Ovary (tissue), 9 donors: ENCODE data around the gene BANP. TPM values are rescaled to one million over a fixed set of nuclear protein-coding genes. Genes with fewer than 3 reads are reported as not detected.

Source experiments
- DNase-seq, 5 donors: peaks; one replicate each; pipeline ENCODE4 v3.0.0-alpha.2; 2019 to 2020
- H3K27ac ChIP-seq, 2 donors: fragments of 200-600 bp; one replicate each; pipeline versions ENCODE4 v1.5.1 to v1.8.0; 2019 to 2022
- H3K27me3 ChIP-seq: fragments of 200-600 bp; one replicate; pipeline ENCODE4 v1.8.0; 2022
- H3K36me3 ChIP-seq: fragments of 200-600 bp; sonication (generic); one replicate; pipeline ENCODE4 v1.5.1; 2019
- H3K4me1 ChIP-seq: one replicate; pipeline ENCODE4 v1.8.1; 2013; ENCODE audit warnings: mild to moderate bottlenecking, moderate library complexity; ENCODE audit not compliant: insufficient read depth
- H3K4me3 ChIP-seq: fragments of 200-600 bp; sonication (generic); one replicate; pipeline ENCODE4 v1.5.1; 2017
- H3K9me3 ChIP-seq, 2 donors: fragments of 200-600 bp in 1 of 2; sonication (generic) in 1 of 2; one replicate each; pipeline versions ENCODE4 v1.5.1 to v1.8.1; 2013 to 2019; ENCODE audit warnings: mild to moderate bottlenecking in 1 of 2, moderate library complexity in 1 of 2
- EP300 ChIP-seq: sonication (generic); formaldehyde crosslinking; IDR thresholded peaks from one replicate; pipeline ENCODE4 v1.6.1; 2017; ENCODE audit warnings: antibody characterized with exemption
- POLR2A ChIP-seq: fragments of 450-650 bp; IDR thresholded peaks from one replicate; pipeline ENCODE4 v1.6.1; 2017; ENCODE audit warnings: antibody characterized with exemption, mild to moderate bottlenecking, moderate library complexity
- WGBS, 3 donors: extraction: QIAGEN DNeasy Blood & Tissue Kit in 1 of 3; methylation state at CpG; one replicate each; pipeline versions ENCODE4 v1.1.5 to v1.1.7; 2013 to 2017; 5-methylcytosine and 5-hydroxymethylcytosine counted together
- intact Hi-C, 4 donors: fragments of 100-400 bp; cut with DNase I; formaldehyde crosslinking; loops; one replicate each; pipeline versions ENCODE4 v1.11.0 to v1.15.1; 2022 to 2023
- polyA plus RNA-seq, 2 donors: library from polyadenylated mRNA; stranded (reverse); fragments of 200-250 nt in 1 of 2; fragments of 350-450 nt in 1 of 2; fragmentation: Illumina TruSeq in 1 of 2; extraction: RNeasy Lipid Tissue Mini Kit (QIAGEN cat#74804) in 1 of 2; gene quantifications; one replicate each; pipeline ENCODE4 v1.2.3, GENCODE V29; 2013 to 2014
- total RNA-seq, 7 donors: library from RNA; depleted of rRNA in 2 of 7; stranded (reverse); fragments of >200 nt in 2 of 7; fragmentation: NEBNext Ultra II Directional in 3 of 7; extraction: Animal tissue kit (Norgen Biotek cat#: 25700) in 3 of 7; gene quantifications; one replicate each; pipeline versions ENCODE4 v1.1.0 to v1.2.4, GENCODE V29; 2016 to 2023
- TF ChIP-seq, protein P1 (sequence below), 3 donors: fragments of 450-650 bp in 2 of 3; fragments of 200-600 bp in 1 of 3; IDR thresholded peaks; one replicate each; pipeline versions ENCODE4 v1.5.1 to v1.8.0; 2016 to 2022; ENCODE audit warnings: antibody characterized with exemption in 3 of 3, mild to moderate bottlenecking in 1 of 3
- donor health status: DM: no; HTN: no; CAD: no; lungs with moderate emphysema.
- donor health status: DM: no; HTN: no; CAD: no.
- donor health status: Bipolar disorder and iron deficiency.
- donor health status: DM: yes; HTN: yes; CAD: no.
- donor health status: DM: no; HTN: no; CAD: no.
- donor health status: DM: yes; HTN: yes; CAD: no.

The BANP gene
- total and polyA plus RNA-seq, 9 donors, result 14.8 to 48.6 (median 28.1) TPM

DNA sequence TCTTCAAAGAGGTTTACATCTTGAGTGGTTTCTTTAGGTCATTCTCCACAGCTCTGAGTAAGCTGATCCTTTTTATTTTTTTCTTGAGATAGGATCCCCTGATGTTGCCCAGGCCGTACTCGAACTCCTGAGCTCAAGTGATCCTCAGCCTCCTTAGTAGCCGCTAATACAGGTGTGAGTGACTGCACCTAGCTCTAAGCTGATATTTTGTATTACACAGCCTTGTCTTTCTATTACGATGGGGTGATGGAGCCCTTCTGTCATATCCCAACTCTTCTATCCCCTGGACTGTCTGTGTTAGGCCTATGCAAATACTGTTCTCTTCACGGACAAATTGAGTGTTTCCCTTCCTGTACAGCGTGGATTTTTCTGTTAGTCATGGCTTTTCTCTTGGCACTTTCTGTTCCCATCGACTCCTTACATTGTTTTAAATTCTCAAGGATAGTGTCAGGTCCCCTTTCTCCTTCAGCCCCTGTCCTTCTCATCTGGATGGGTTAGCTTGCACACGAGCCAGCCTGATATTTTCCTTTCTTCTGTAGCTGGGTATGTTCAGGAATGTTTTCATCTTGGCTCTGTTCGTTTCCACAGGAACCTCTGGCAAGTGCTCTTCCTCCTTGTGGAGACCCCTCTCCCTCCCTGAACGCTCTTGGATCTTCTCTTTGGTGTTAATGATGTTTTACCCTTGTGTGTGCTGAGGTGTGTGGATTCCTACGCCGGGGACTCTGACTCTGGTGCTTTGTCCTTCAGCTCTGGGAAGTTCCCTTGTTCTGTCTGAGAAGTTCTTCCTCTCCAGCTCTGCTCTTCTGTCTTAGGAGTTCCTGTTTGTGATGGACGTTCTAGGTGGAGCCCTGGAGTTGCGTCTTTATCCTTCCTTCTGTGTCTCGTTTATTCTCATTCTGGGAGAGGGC lies 2.3 kb downstream of the BANP start:
- intact Hi-C loops, result no loop called here
- H3K27me3 ChIP-seq, result no peaks in the 10 kb centered on the region
- peak overlapping the region in 1 of 2 donors; percentile 37 for H3K27ac ChIP-seq
- H3K36me3 ChIP-seq, result no peaks in the 10 kb centered on the region
- no peak for DNase-seq
- peaks cover 6% of the 10 kb centered on the region for H3K4me1 ChIP-seq
- TF ChIP-seq POLR2A, result no peak
- no peak for TF ChIP-seq EP300
- TF ChIP-seq, protein P1, sequence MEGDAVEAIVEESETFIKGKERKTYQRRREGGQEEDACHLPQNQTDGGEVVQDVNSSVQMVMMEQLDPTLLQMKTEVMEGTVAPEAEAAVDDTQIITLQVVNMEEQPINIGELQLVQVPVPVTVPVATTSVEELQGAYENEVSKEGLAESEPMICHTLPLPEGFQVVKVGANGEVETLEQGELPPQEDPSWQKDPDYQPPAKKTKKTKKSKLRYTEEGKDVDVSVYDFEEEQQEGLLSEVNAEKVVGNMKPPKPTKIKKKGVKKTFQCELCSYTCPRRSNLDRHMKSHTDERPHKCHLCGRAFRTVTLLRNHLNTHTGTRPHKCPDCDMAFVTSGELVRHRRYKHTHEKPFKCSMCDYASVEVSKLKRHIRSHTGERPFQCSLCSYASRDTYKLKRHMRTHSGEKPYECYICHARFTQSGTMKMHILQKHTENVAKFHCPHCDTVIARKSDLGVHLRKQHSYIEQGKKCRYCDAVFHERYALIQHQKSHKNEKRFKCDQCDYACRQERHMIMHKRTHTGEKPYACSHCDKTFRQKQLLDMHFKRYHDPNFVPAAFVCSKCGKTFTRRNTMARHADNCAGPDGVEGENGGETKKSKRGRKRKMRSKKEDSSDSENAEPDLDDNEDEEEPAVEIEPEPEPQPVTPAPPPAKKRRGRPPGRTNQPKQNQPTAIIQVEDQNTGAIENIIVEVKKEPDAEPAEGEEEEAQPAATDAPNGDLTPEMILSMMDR (IDR thresholded peaks at IDR 0.05), result no peak
- no peak overlapping the region for H3K4me3 ChIP-seq
- no peaks in the 10 kb centered on the region for H3K9me3 ChIP-seq
- WGBS, 3 donors, result 65 to 69% (median 66%) methylated on average over 15 of the region's 15 CpGs

DNA sequence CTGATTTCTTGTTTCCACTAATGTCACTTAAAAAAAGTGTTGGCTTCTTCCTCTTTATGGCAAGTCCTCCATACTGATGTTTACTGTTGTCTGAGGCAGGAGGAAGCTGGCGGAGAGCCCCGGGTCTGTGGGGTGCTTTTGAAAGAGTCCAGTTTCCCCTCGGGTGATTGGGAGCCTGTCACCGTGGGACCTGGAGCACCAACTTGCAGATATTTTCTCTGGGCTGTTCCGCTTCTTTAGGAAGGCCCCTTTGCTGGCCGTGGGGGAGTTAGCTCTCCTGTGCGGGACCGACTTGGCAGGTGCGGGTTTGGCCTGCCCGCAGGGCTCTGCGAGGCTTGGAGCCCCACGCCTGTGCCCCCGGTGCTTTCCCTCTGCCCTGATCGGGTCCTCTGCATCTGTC lies 3.1 kb downstream of the BANP start:
- Histone ChIP-seq H3K36me3 (no peaks in the 10 kb centered on the region), H3K4me1 (peaks cover 6% of the 10 kb centered on the region), H3K4me3 (no peak overlapping the region), H3K27me3 (no peaks in the 10 kb centered on the region), H3K9me3 (no peaks in the 10 kb centered on the region), H3K27ac (no peak overlapping the region)
- TF ChIP-seq EP300 (no peak), POLR2A (no peak)
- TF ChIP-seq, protein P1 (IDR thresholded peaks at IDR 0.05), result no peak
- WGBS, 3 donors, result 71 to 79% (median 75%) methylated on average over 14 of the region's 14 CpGs
- DNase-seq, result no peak
- intact Hi-C loops, result no loop called here

DNA sequence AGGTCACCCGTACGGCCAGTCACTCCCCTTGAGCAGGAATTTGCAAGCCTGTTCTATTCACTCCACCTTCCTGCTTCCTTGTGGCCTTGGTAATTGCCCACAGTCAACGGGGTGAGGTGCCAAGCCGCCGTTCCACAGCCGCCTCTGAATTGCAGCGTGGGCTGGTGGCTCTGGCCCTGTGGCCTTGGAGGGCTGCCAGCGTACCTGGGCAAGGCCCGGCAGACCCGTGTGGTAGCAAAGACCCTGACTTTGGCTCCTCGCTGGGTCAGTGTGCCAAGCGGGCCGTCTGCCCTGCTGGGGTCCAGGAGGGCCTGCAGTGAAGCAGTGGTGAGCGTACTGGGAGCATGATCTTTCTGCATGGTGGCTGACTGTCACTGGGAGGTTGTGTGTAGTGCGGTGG lies 3.6 kb downstream of the BANP start:
- TF ChIP-seq, protein P1 (IDR thresholded peaks at IDR 0.05), result no peak
- Histone ChIP-seq H3K27ac (no peak overlapping the region), H3K27me3 (no peaks in the 10 kb centered on the region), H3K4me3 (no peak overlapping the region), H3K36me3 (no peaks in the 10 kb centered on the region), H3K9me3 (no peaks in the 10 kb centered on the region), H3K4me1 (peaks cover 6% of the 10 kb centered on the region)
- intact Hi-C loops, result no loop called here
- DNase-seq, result peak in 2 of 5 donors; percentile 45 to 47
- WGBS, 3 donors, result 66 to 69% (median 69%) methylated on average over 15 of the region's 15 CpGs

DNA sequence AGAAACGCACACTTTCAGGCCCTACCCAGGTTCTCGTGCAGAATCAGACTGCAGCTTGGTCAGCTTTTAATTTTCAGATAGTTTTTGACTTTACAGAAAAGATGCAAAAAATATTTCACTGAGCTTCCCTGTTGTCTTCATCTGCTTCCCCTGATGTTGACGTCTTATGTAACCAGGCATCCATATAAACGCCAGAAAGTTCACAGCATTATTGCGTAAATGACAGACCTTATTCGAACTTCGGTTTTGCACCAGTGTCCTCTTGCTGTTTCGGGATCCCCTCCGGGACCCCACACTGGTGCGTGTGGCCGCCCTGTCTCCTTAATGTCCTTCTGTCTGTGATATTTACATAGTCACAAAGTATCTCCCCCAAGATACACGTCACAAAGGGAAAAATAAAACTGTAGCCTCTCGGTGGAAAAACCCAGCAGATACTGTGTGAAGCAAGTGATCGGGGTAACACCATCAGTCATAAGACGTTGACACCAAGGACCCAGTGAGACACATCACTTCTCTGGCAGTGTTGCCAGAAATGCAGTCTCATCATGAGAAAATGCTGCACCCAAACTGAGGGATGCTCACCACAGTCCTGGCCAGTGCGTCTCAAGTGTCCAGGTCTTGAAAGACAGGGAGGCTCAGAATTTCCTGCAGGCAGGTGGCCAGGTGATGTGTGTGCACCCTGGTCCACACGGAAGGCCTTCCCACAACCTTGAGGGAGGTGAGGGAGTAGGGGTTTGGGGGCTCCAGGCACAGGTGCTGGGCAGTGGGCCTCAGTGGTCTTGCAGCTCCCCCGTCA lies 4.3 kb downstream of the BANP start:
- 84 to 86% (median 85%) methylated on average over 18 of the region's 18 CpGs for WGBS, 3 donors
- no peaks in the 10 kb centered on the region for H3K9me3 ChIP-seq
- peaks cover 6% of the 10 kb centered on the region for H3K4me1 ChIP-seq
- TF ChIP-seq EP300, result no peak
- TF ChIP-seq POLR2A, result no peak
- TF ChIP-seq, protein P1 (IDR thresholded peaks at IDR 0.05), result no peak
- H3K36me3 ChIP-seq, result no peaks in the 10 kb centered on the region
- H3K27me3 ChIP-seq, result no peaks in the 10 kb centered on the region
- DNase-seq, result peak in 1 of 5 donors; percentile 10
- no peak overlapping the region for H3K27ac ChIP-seq
- no peak overlapping the region for H3K4me3 ChIP-seq
- intact Hi-C loops, result no loop called here
